ENCODE measurements around the gene FIGN.

FIGN gene

GRCh38 chr2:163594497-163594896 lies 141.3 kb downstream of the FIGN start:
- peaks cover 0 to 20% (median 0%) of the 10 kb centered on the region in 5 donors for H3K4me1 ChIP-seq (ENCODE audit: control insufficient read depth in 5 of 5, insufficient read depth in 5 of 5, low read length in 5 of 5)
- no peaks in the 10 kb centered on the region for H3K9me3 ChIP-seq (ENCODE audit: control insufficient read depth in 5 of 5, low read length in 5 of 5)
- no peak overlapping the region for H3K9ac ChIP-seq (ENCODE audit: low read length in 5 of 5)
- no peaks in the 10 kb centered on the region for H3K36me3 ChIP-seq (ENCODE audit: control insufficient read depth in 5 of 5, insufficient read depth in 5 of 5, low read length in 5 of 5)
- no peak overlapping the region for H3K4me3 ChIP-seq (ENCODE audit: low read depth in 1 of 5, low read length in 5 of 5)
- no peaks in the 10 kb centered on the region for H3K27me3 ChIP-seq (ENCODE audit: control insufficient read depth in 5 of 5, insufficient read depth in 4 of 5, low read length in 5 of 5)
- H3K27ac ChIP-seq (ENCODE audit: low read depth, low read length): no peak overlapping the region

- no peak overlapping the region for H3K27ac ChIP-seq (ENCODE audit: low read depth, low read length)
- no peaks in the 10 kb centered on the region for H3K27me3 ChIP-seq (ENCODE audit: control insufficient read depth in 5 of 5, insufficient read depth in 4 of 5, low read length in 5 of 5)
- no peak overlapping the region for H3K4me3 ChIP-seq (ENCODE audit: low read depth in 1 of 5, low read length in 5 of 5)
- H3K4me1 ChIP-seq (ENCODE audit: control insufficient read depth in 5 of 5, insufficient read depth in 5 of 5, low read length in 5 of 5): peaks cover 0 to 20% (median 0%) of the 10 kb centered on the region in 5 donors
- H3K36me3 ChIP-seq (ENCODE audit: control insufficient read depth in 5 of 5, insufficient read depth in 5 of 5, low read length in 5 of 5): no peaks in the 10 kb centered on the region
- H3K9ac ChIP-seq (ENCODE audit: low read length in 5 of 5): no peak overlapping the region
- H3K9me3 ChIP-seq (ENCODE audit: control insufficient read depth in 5 of 5, low read length in 5 of 5): no peaks in the 10 kb centered on the region
These were observed 141.8 kb downstream of the FIGN start for GRCh38 chr2:163593982-163594381.

- H3K4me1 ChIP-seq (ENCODE audit: control insufficient read depth in 5 of 5, insufficient read depth in 5 of 5, low read length in 5 of 5): peaks cover 0 to 20% (median 0%) of the 10 kb centered on the region in 5 donors
- H3K27me3 ChIP-seq (ENCODE audit: control insufficient read depth in 5 of 5, insufficient read depth in 4 of 5, low read length in 5 of 5): no peaks in the 10 kb centered on the region
- no peaks in the 10 kb centered on the region for H3K36me3 ChIP-seq (ENCODE audit: control insufficient read depth in 5 of 5, insufficient read depth in 5 of 5, low read length in 5 of 5)
- H3K9ac ChIP-seq (ENCODE audit: low read length in 5 of 5): no peak overlapping the region
- H3K9me3 ChIP-seq (ENCODE audit: control insufficient read depth in 5 of 5, low read length in 5 of 5): no peaks in the 10 kb centered on the region
- H3K4me3 ChIP-seq (ENCODE audit: low read depth in 1 of 5, low read length in 5 of 5): no peak overlapping the region
- no peak overlapping the region for H3K27ac ChIP-seq (ENCODE audit: low read depth, low read length)
These were observed 142.7 kb downstream of the FIGN start for GRCh38 chr2:163592954-163593622.

- Histone ChIP-seq H3K9ac (ENCODE audit: low read length in 5 of 5) (no peak overlapping the region), H3K36me3 (ENCODE audit: control insufficient read depth in 5 of 5, insufficient read depth in 5 of 5, low read length in 5 of 5) (no peaks in the 10 kb centered on the region), H3K9me3 (ENCODE audit: control insufficient read depth in 5 of 5, low read length in 5 of 5) (no peaks in the 10 kb centered on the region), H3K27ac (ENCODE audit: low read depth, low read length) (no peak overlapping the region), H3K27me3 (ENCODE audit: control insufficient read depth in 5 of 5, insufficient read depth in 4 of 5, low read length in 5 of 5) (no peaks in the 10 kb centered on the region), H3K4me1 (ENCODE audit: control insufficient read depth in 5 of 5, insufficient read depth in 5 of 5, low read length in 5 of 5) (peaks cover 0 to 20% (median 0%) of the 10 kb centered on the region in 5 donors), H3K4me3 (ENCODE audit: low read depth in 1 of 5, low read length in 5 of 5) (no peak overlapping the region)
These were observed 144.3 kb downstream of the FIGN start for GRCh38 chr2:163591461-163591860.

- no peaks in the 10 kb centered on the region for H3K4me1 ChIP-seq (ENCODE audit: control insufficient read depth in 5 of 5, insufficient read depth in 5 of 5, low read length in 5 of 5)
- no peaks in the 10 kb centered on the region for H3K36me3 ChIP-seq (ENCODE audit: control insufficient read depth in 5 of 5, insufficient read depth in 5 of 5, low read length in 5 of 5)
- H3K9ac ChIP-seq (ENCODE audit: low read length in 5 of 5): no peak overlapping the region
- H3K4me3 ChIP-seq (ENCODE audit: low read depth in 1 of 5, low read length in 5 of 5): no peak overlapping the region
- H3K9me3 ChIP-seq (ENCODE audit: control insufficient read depth in 5 of 5, low read length in 5 of 5): no peaks in the 10 kb centered on the region
- no peak overlapping the region for H3K27ac ChIP-seq (ENCODE audit: low read depth, low read length)
- no peaks in the 10 kb centered on the region for H3K27me3 ChIP-seq (ENCODE audit: control insufficient read depth in 5 of 5, insufficient read depth in 4 of 5, low read length in 5 of 5)
These were observed 155.1 kb downstream of the FIGN start for GRCh38 chr2:163580757-163581156.

- Histone ChIP-seq H3K36me3 (ENCODE audit: control insufficient read depth in 5 of 5, insufficient read depth in 5 of 5, low read length in 5 of 5) (no peaks in the 10 kb centered on the region), H3K9ac (ENCODE audit: low read length in 5 of 5) (no peak overlapping the region), H3K9me3 (ENCODE audit: control insufficient read depth in 5 of 5, low read length in 5 of 5) (peaks cover 0 to 2% (median 0%) of the 10 kb centered on the region in 5 donors), H3K27ac (ENCODE audit: low read depth, low read length) (no peak overlapping the region), H3K4me3 (ENCODE audit: low read depth in 1 of 5, low read length in 5 of 5) (no peak overlapping the region), H3K27me3 (ENCODE audit: control insufficient read depth in 5 of 5, insufficient read depth in 4 of 5, low read length in 5 of 5) (no peaks in the 10 kb centered on the region), H3K4me1 (ENCODE audit: control insufficient read depth in 5 of 5, insufficient read depth in 5 of 5, low read length in 5 of 5) (no peaks in the 10 kb centered on the region)
These were observed 161.5 kb downstream of the FIGN start for GRCh38 chr2:163574309-163574708.

- no peak overlapping the region for H3K27ac ChIP-seq (ENCODE audit: low read depth, low read length)
- no peaks in the 10 kb centered on the region for H3K36me3 ChIP-seq (ENCODE audit: control insufficient read depth in 5 of 5, insufficient read depth in 5 of 5, low read length in 5 of 5)
- H3K27me3 ChIP-seq (ENCODE audit: control insufficient read depth in 5 of 5, insufficient read depth in 4 of 5, low read length in 5 of 5): no peaks in the 10 kb centered on the region
- H3K9me3 ChIP-seq (ENCODE audit: control insufficient read depth in 5 of 5, low read length in 5 of 5): peaks cover 0 to 2% (median 0%) of the 10 kb centered on the region in 5 donors
- no peak overlapping the region for H3K4me3 ChIP-seq (ENCODE audit: low read depth in 1 of 5, low read length in 5 of 5)
- H3K4me1 ChIP-seq (ENCODE audit: control insufficient read depth in 5 of 5, insufficient read depth in 5 of 5, low read length in 5 of 5): no peaks in the 10 kb centered on the region
- H3K9ac ChIP-seq (ENCODE audit: low read length in 5 of 5): no peak overlapping the region
These were observed 162.2 kb downstream of the FIGN start for GRCh38 chr2:163573652-163574051.

- H3K9ac ChIP-seq (ENCODE audit: low read length in 5 of 5): no peak overlapping the region
- H3K4me3 ChIP-seq (ENCODE audit: low read depth in 1 of 5, low read length in 5 of 5): no peak overlapping the region
- H3K36me3 ChIP-seq (ENCODE audit: control insufficient read depth in 5 of 5, insufficient read depth in 5 of 5, low read length in 5 of 5): no peaks in the 10 kb centered on the region
- no peaks in the 10 kb centered on the region for H3K27me3 ChIP-seq (ENCODE audit: control insufficient read depth in 5 of 5, insufficient read depth in 4 of 5, low read length in 5 of 5)
- no peak overlapping the region for H3K27ac ChIP-seq (ENCODE audit: low read depth, low read length)
- H3K4me1 ChIP-seq (ENCODE audit: control insufficient read depth in 5 of 5, insufficient read depth in 5 of 5, low read length in 5 of 5): no peaks in the 10 kb centered on the region
- H3K9me3 ChIP-seq (ENCODE audit: control insufficient read depth in 5 of 5, low read length in 5 of 5): peaks cover 0 to 2% (median 0%) of the 10 kb centered on the region in 5 donors
These were observed 163.0 kb downstream of the FIGN start for GRCh38 chr2:163572850-163573249.

- H3K9ac ChIP-seq (ENCODE audit: low read length in 5 of 5): no peak overlapping the region
- H3K27me3 ChIP-seq (ENCODE audit: control insufficient read depth in 5 of 5, insufficient read depth in 4 of 5, low read length in 5 of 5): no peaks in the 10 kb centered on the region
- no peak overlapping the region for H3K4me3 ChIP-seq (ENCODE audit: low read depth in 1 of 5, low read length in 5 of 5)
- no peaks in the 10 kb centered on the region for H3K4me1 ChIP-seq (ENCODE audit: control insufficient read depth in 5 of 5, insufficient read depth in 5 of 5, low read length in 5 of 5)
- no peak overlapping the region for H3K27ac ChIP-seq (ENCODE audit: low read depth, low read length)
- H3K9me3 ChIP-seq (ENCODE audit: control insufficient read depth in 5 of 5, low read length in 5 of 5): peaks cover 0 to 2% (median 0%) of the 10 kb centered on the region in 5 donors
- no peaks in the 10 kb centered on the region for H3K36me3 ChIP-seq (ENCODE audit: control insufficient read depth in 5 of 5, insufficient read depth in 5 of 5, low read length in 5 of 5)
These were observed 164.2 kb downstream of the FIGN start for GRCh38 chr2:163571423-163572102.

- Histone ChIP-seq H3K4me1 (ENCODE audit: control insufficient read depth in 5 of 5, insufficient read depth in 5 of 5, low read length in 5 of 5) (no peaks in the 10 kb centered on the region), H3K27ac (ENCODE audit: low read depth, low read length) (no peak overlapping the region), H3K4me3 (ENCODE audit: low read depth in 1 of 5, low read length in 5 of 5) (no peak overlapping the region), H3K9me3 (ENCODE audit: control insufficient read depth in 5 of 5, low read length in 5 of 5) (peaks cover 0 to 2% (median 0%) of the 10 kb centered on the region in 5 donors), H3K27me3 (ENCODE audit: control insufficient read depth in 5 of 5, insufficient read depth in 4 of 5, low read length in 5 of 5) (no peaks in the 10 kb centered on the region), H3K9ac (ENCODE audit: low read length in 5 of 5) (no peak overlapping the region), H3K36me3 (ENCODE audit: control insufficient read depth in 5 of 5, insufficient read depth in 5 of 5, low read length in 5 of 5) (no peaks in the 10 kb centered on the region)
These were observed 165.4 kb downstream of the FIGN start for GRCh38 chr2:163570391-163570790.

Measured in subcutaneous abdominal adipose tissue (tissue), 5 donors.